IMR-90 (cell line): Measurements from ENCODE around the gene RYR2. TPM values are rescaled to one million over a fixed set of nuclear protein-coding genes. Genes with fewer than 3 reads are reported as not detected.

Source experiments
- ATAC-seq: fragments of 200-7000 bp; cut with Tn5 transposase; 2 replicates; pipeline ENCODE4 v1.9.1; 2020; ENCODE audit warnings: low read depth, mild to moderate bottlenecking, moderate library complexity
- BruUV-seq: library from RNA; stranded (reverse); fragments of 400-500 nt; replicated peaks from 2 replicates; lab custom pipeline; 2021; lab: Mats Ljungman, UMichigan
- CTCF ChIA-PET: fragments of 300-600 bp; formaldehyde crosslinking; extraction: SDS; loops from one replicate; lab custom pipeline; 2021; ENCODE audit warnings: antibody characterized with exemption; lab: Yijun Ruan, JAX
- POLR2A ChIA-PET: fragments of 300-600 bp; sonication (Branson Sonifier 250); formaldehyde crosslinking; loops from one replicate; lab custom pipeline; 2022; ENCODE audit warnings: antibody characterized with exemption; ENCODE audit not compliant: unreplicated experiment; lab: Charles Lee
- DNase-seq: peaks from one replicate; pipeline ENCODE4 v3.0.0; 2013
- H2AFZ ChIP-seq: replicated peaks from 2 replicates; pipeline ENCODE3; 2013; ENCODE audit warnings: low read length, mild to moderate bottlenecking; ENCODE audit not compliant: poor library complexity
- H2AK5ac ChIP-seq: 2 replicates; pipeline ENCODE4 v1.6.1; 2013; ENCODE audit warnings: low read depth, low read length, inconsistent platforms
- H2AK9ac ChIP-seq: replicated peaks from 2 replicates; pipeline ENCODE3; 2013; ENCODE audit warnings: mild to moderate bottlenecking, low read depth, low read length, moderate library complexity; ENCODE audit not compliant: poor library complexity
- H2BK120ac ChIP-seq: 2 replicates; pipeline ENCODE4 v1.6.1; 2013; ENCODE audit warnings: low read depth, low read length, inconsistent platforms
- H2BK15ac ChIP-seq: 3 replicates; pipeline ENCODE4 v1.6.1; 2013; ENCODE audit warnings: low read depth, low read length, inconsistent platforms
- H2BK20ac ChIP-seq: 2 replicates; pipeline ENCODE4 v1.6.1; 2013; ENCODE audit warnings: low read depth, mild to moderate bottlenecking, inconsistent platforms, low read length, moderate library complexity
- H2BK5ac ChIP-seq: 2 replicates; pipeline ENCODE4 v1.6.1; 2013; ENCODE audit warnings: mild to moderate bottlenecking, low read depth, low read length, inconsistent platforms; ENCODE audit not compliant: poor library complexity, severe bottlenecking
- H3K14ac ChIP-seq: replicated peaks from 2 replicates; pipeline ENCODE4 v1.6.1; 2013; ENCODE audit warnings: low read depth, low read length, inconsistent platforms
- H3K18ac ChIP-seq: 2 replicates; pipeline ENCODE4 v1.6.1; 2013; ENCODE audit warnings: low read depth, low read length, control low read depth
- H3K23ac ChIP-seq: 2 replicates; pipeline ENCODE4 v1.6.1; 2013; ENCODE audit warnings: low read depth, low read length, inconsistent platforms
- H3K27ac ChIP-seq: 2 replicates; pipeline ENCODE4 v1.5.1; 2013; ENCODE audit warnings: mild to moderate bottlenecking, control low read depth, low read length; ENCODE audit not compliant: insufficient read depth
- H3K27me3 ChIP-seq: 2 replicates; pipeline ENCODE4 v1.6.1; 2013; ENCODE audit warnings: low read length; ENCODE audit not compliant: control insufficient read depth, insufficient read depth
- H3K36me3 ChIP-seq: 2 replicates; pipeline ENCODE4 v1.6.1; 2013; ENCODE audit warnings: low read length, mixed read lengths; ENCODE audit not compliant: control insufficient read depth, insufficient read depth
- H3K4ac ChIP-seq: 2 replicates; pipeline ENCODE4 v1.6.1; 2013; ENCODE audit warnings: low read depth, low read length, inconsistent platforms
- H3K4me1 ChIP-seq: 2 replicates; pipeline ENCODE4 v1.6.1; 2013; ENCODE audit warnings: low read length, mixed read lengths; ENCODE audit not compliant: control insufficient read depth, insufficient read depth
- H3K4me2 ChIP-seq: 2 replicates; pipeline ENCODE4 v1.6.1; 2013; ENCODE audit warnings: low read depth, mild to moderate bottlenecking, control low read depth, low read length, moderate library complexity
- H3K4me3 ChIP-seq: 2 replicates; pipeline ENCODE4 v1.5.1; 2013; ENCODE audit warnings: low read depth, mild to moderate bottlenecking, control low read depth, low read length, moderate library complexity; ENCODE audit not compliant: insufficient read depth
- H3K56ac ChIP-seq: 2 replicates; pipeline ENCODE4 v1.6.1; 2013; ENCODE audit warnings: low read length, inconsistent platforms; ENCODE audit not compliant: insufficient read depth; ENCODE audit errors: extremely low read depth
- H3K79me1 ChIP-seq, 2 experiments: 2 replicates each; pipeline ENCODE4 v1.6.1; 2013; ENCODE audit warnings: low read length in 2 of 2, inconsistent platforms in 1 of 2, low read depth in 1 of 2
- H3K9ac ChIP-seq: 2 replicates; pipeline ENCODE4 v1.6.1; 2013; ENCODE audit warnings: low read depth, low read length, control low read depth
- H3K9me1 ChIP-seq: 2 replicates; pipeline ENCODE4 v1.6.1; 2013; ENCODE audit warnings: low read length, inconsistent platforms; ENCODE audit not compliant: insufficient read depth
- H3K9me3 ChIP-seq: 2 replicates; pipeline ENCODE4 v1.6.1; 2013; ENCODE audit warnings: low read length; ENCODE audit not compliant: control insufficient read depth, insufficient read depth
- H4K20me1 ChIP-seq: 2 replicates; pipeline ENCODE4 v1.6.1; 2013; ENCODE audit warnings: low read length, inconsistent platforms; ENCODE audit not compliant: insufficient read depth
- H4K5ac ChIP-seq: 2 replicates; pipeline ENCODE4 v1.6.1; 2013; ENCODE audit warnings: mild to moderate bottlenecking, low read depth, low read length, control low read depth
- H4K8ac ChIP-seq, 2 experiments: 2 replicates each; pipeline ENCODE4 v1.6.1; 2013; ENCODE audit warnings: low read depth in 2 of 2, low read length in 2 of 2, control low read depth in 1 of 2, inconsistent platforms in 1 of 2
- H4K91ac ChIP-seq: 2 replicates; pipeline ENCODE4 v1.6.1; 2013; ENCODE audit warnings: low read depth, low read length, inconsistent platforms; ENCODE audit not compliant: insufficient read depth
- BHLHE40 ChIP-seq: fragments of 150-350 bp; IDR thresholded peaks from 2 replicates; pipeline ENCODE4 v1.6.1; 2016; ENCODE audit warnings: mild to moderate bottlenecking, low read depth, low read length
- CEBPB ChIP-seq: IDR thresholded peaks from 2 replicates; pipeline ENCODE4 v1.6.1; 2012; ENCODE audit warnings: low read depth, low read length, improper control_type of control experiment
- CHD1 ChIP-seq: IDR thresholded peaks from 2 replicates; pipeline ENCODE4 v1.6.1; 2012; ENCODE audit warnings: low read depth, low read length, improper control_type of control experiment
- CTCF ChIP-seq: conservative IDR thresholded peaks from 2 replicates; pipeline ENCODE4 v1.5.1; 2012; ENCODE audit warnings: mild to moderate bottlenecking, low read depth, low read length, improper control_type of control experiment
- ELK1 ChIP-seq: fragments of 150-350 bp; IDR thresholded peaks from 2 replicates; pipeline ENCODE4 v1.6.1; 2016; ENCODE audit warnings: low read depth, mild to moderate bottlenecking, low read length, moderate library complexity, borderline replicate concordance
- FOS ChIP-seq: fragments of 150-350 bp; IDR thresholded peaks from 2 replicates; pipeline ENCODE4 v1.6.1; 2016; ENCODE audit warnings: low read depth, low read length
- MAFK ChIP-seq: IDR thresholded peaks from 2 replicates; pipeline ENCODE4 v1.6.1; 2012; ENCODE audit warnings: low read depth, low read length, improper control_type of control experiment
- MAZ ChIP-seq: IDR thresholded peaks from 2 replicates; pipeline ENCODE4 v1.6.1; 2012; ENCODE audit warnings: low read depth, mild to moderate bottlenecking, low read length, improper control_type of control experiment, moderate library complexity, borderline replicate concordance
- MXI1 ChIP-seq: IDR thresholded peaks from 2 replicates; pipeline ENCODE4 v1.6.1; 2012; ENCODE audit warnings: low read depth, mild to moderate bottlenecking, low read length, moderate library complexity, borderline replicate concordance
- NFE2L2 ChIP-seq: fragments of 150-350 bp; IDR thresholded peaks from 2 replicates; pipeline ENCODE4 v1.6.1; 2016; ENCODE audit warnings: low read depth, mild to moderate bottlenecking, low read length
- POLR2A ChIP-seq: IDR thresholded peaks from 2 replicates; pipeline ENCODE4 v1.6.1; 2012; ENCODE audit warnings: mild to moderate bottlenecking, low read depth, low read length
- RAD21 ChIP-seq: IDR thresholded peaks from 2 replicates; pipeline ENCODE4 v1.6.1; 2012; ENCODE audit warnings: low read length, improper control_type of control experiment
- RCOR1 ChIP-seq: IDR thresholded peaks from 2 replicates; pipeline ENCODE4 v1.6.1; 2012; ENCODE audit warnings: mild to moderate bottlenecking, low read length, improper control_type of control experiment; ENCODE audit not compliant: insufficient replicate concordance
- RFX5 ChIP-seq: IDR thresholded peaks from 2 replicates; pipeline ENCODE4 v1.8.0; 2012; ENCODE audit warnings: low read depth, mild to moderate bottlenecking, low read length, moderate library complexity
- SMC3 ChIP-seq: fragments of 150-350 bp; IDR thresholded peaks from 2 replicates; pipeline ENCODE4 v1.6.1; 2016; ENCODE audit warnings: low read depth, mild to moderate bottlenecking, antibody characterized with exemption, low read length, moderate library complexity
- USF2 ChIP-seq: fragments of 150-350 bp; IDR thresholded peaks from 2 replicates; pipeline ENCODE4 v1.6.1; 2017; ENCODE audit warnings: mild to moderate bottlenecking, antibody characterized with exemption, low read length, low read depth
- WGBS, 2 experiments: methylation state at CpG; one replicate each; pipeline versions ENCODE4 v1.1.5 to v1.1.7; 2013; ENCODE audit warnings: missing lambda C conversion rate in 2 of 2; ENCODE audit not compliant: insufficient read length in 1 of 2; ENCODE audit errors: extremely low coverage in 2 of 2; 5-methylcytosine and 5-hydroxymethylcytosine counted together
- dilution Hi-C: fragments of 300-500 bp; cut with HindIII; formaldehyde crosslinking; loops from one replicate; pipeline ENCODE4 v1.14.3; 2018; ENCODE audit warnings: low sequenced_read_pairs; ENCODE audit not compliant: unreplicated experiment
- in situ Hi-C: fragments of 300-500 bp; cut with MboI; formaldehyde crosslinking; loops from 3 replicates; pipeline ENCODE4 v1.14.3; 2019; ENCODE audit warnings: low sequenced_read_pairs, inconsistent platforms, mixed read lengths
- intact Hi-C: fragments of 100-400 bp; cut with micrococcal nuclease; formaldehyde crosslinking; loops from 2 replicates; pipeline ENCODE4 v1.10.0; 2022
- polyA plus RNA-seq, 3 experiments: library from polyadenylated mRNA; depleted of rRNA; stranded (reverse); fragments of >200 nt; gene quantifications; 2 replicates each; pipeline ENCODE4 v1.2.3, GENCODE V29; 2012; ENCODE audit warnings: low replicate concordance in 1 of 3
- total RNA-seq: library from RNA; depleted of rRNA; stranded (reverse); fragments of >200 nt; gene quantifications from 2 replicates; pipeline ENCODE4 v1.2.3, GENCODE V29; 2012

RYR2 gene
- total and polyA plus RNA-seq, 2 of the 4 experiments (the other 2 are of a cell fraction) = not detected

GRCh38 chr1:237387144-237387505 lies 345.1 kb downstream of the RYR2 start:
- POLR2A ChIA-PET = no interaction called here
- no peak overlapping the region for H2BK120ac ChIP-seq
- H3K23ac ChIP-seq = no peak overlapping the region
- H4K8ac ChIP-seq = no peak overlapping the region
- no peak overlapping the region for H3K4me3 ChIP-seq
- no peak overlapping the region for H3K56ac ChIP-seq
- H3K9me3 ChIP-seq = no peaks in the 10 kb centered on the region
- no peak overlapping the region for H2AK5ac ChIP-seq
- no peak overlapping the region for H3K27ac ChIP-seq
- TF ChIP-seq ELK1 = no peak
- no peak for TF ChIP-seq CHD1
- TF ChIP-seq MXI1 = no peak
- TF ChIP-seq MAFK = no peak
- TF ChIP-seq POLR2A = no peak
- TF ChIP-seq RCOR1 = no peak
- TF ChIP-seq BHLHE40 = no peak
- no peak for TF ChIP-seq RAD21
- TF ChIP-seq SMC3 = no peak
- TF ChIP-seq USF2 = no peak
- no peak for TF ChIP-seq RFX5
- TF ChIP-seq CEBPB = no peak
- no peak for TF ChIP-seq FOS
- no peak for TF ChIP-seq MAZ
- TF ChIP-seq CTCF = no peak
- no peak for TF ChIP-seq NFE2L2
- no peak overlapping the region for H3K4ac ChIP-seq
- no peak overlapping the region for H3K14ac ChIP-seq
- H2BK15ac ChIP-seq = no peak overlapping the region
- dilution Hi-C loops = no loop called here
- no peak overlapping the region for H3K4me2 ChIP-seq
- H2BK5ac ChIP-seq = no peak overlapping the region
- no peaks in the 10 kb centered on the region for H4K20me1 ChIP-seq
- H3K79me1 ChIP-seq = no peaks in the 10 kb centered on the region
- H3K27me3 ChIP-seq = no peaks in the 10 kb centered on the region
- no peak overlapping the region for H2AK9ac ChIP-seq
- in situ Hi-C loops = loop anchor here (25.0 kb wide), 3 partner anchors 625 to 1275 kb away; partner anchors contain the start of gene HEATR1
- no CpG with 5 or more reads among the region's 5 CpGs for WGBS, 2 experiments
- H3K18ac ChIP-seq = no peak overlapping the region
- DNase-seq (no peak), ATAC-seq (no peak)
- H3K4me1 ChIP-seq = no peaks in the 10 kb centered on the region
- BruUV-seq = no TSS peak
- no peak overlapping the region for H4K91ac ChIP-seq
- no peak overlapping the region for H2BK20ac ChIP-seq
- H3K9me1 ChIP-seq = no peaks in the 10 kb centered on the region
- no peaks in the 10 kb centered on the region for H3K36me3 ChIP-seq
- intact Hi-C loops = loop anchor here (2.0 to 10.0 kb wide), 2 partner anchors 518 to 1282 kb away; no protein-coding TSS in a partner anchor
- no peak overlapping the region; the same call in 1 of the 2 replicates for H3K9ac ChIP-seq
- H4K5ac ChIP-seq = no peak overlapping the region
- no peak overlapping the region for H2AFZ ChIP-seq
- CTCF ChIA-PET = interaction anchor here (0.5 to 1.2 kb wide), 5 partner anchors 17 to 790 kb away, joined by 3 read pairs; no protein-coding TSS in a partner anchor
